IPS-NIHi7 (cell line): Measurements from ENCODE around the gene MACROH2A1.

Experiments used
- DNase-seq: peaks from one replicate; pipeline ENCODE4 v3.0.0; 2012; ENCODE audit warnings: mixed read lengths; ENCODE audit errors: extremely low spot score

The MACROH2A1 gene

GRCh38 chr5:135319458-135319857 is 79.6 kb downstream of the MACROH2A1 start:
- DNase-seq = no peak

DNA sequence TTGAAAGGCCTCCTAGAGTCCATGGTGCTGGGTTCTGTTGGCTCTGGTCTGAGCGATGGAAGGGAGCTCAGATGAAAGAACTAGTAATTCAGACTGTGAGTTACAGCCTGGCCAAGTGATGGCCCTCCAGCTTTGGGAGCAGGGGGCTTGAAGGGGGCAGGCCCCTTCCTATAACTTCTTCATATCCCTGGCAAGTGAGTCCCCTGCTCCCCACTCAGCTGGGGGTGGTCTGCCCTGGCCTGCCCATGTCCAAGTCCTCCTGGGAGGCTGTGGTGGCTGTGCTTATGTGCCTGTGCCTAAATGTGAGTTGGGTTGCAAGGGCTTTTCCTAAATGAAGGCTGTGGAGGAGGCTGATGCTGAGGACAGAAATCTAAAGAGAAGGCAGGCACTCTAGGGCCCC is 80.1 kb downstream of the MACROH2A1 start:
- no peak for DNase-seq

DNA sequence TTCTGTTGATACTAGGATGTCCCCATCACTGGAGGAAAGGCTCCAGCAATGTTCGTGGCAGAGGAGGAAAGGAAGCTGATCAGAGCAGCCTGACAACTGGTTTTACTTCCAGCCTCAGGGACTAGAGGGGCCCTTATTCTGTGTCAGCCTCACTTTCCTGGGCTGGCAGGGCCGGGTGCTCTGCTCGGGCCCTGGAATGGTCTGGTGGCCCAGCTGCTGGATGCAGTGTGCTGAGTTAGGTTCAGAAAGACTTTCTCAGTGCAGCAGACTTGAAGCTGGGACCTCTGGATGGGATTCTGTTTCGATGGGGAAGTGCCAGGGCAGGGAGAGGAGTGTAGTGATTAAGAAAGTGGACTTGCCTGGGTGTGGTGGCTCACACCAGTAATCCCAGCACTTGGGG is 81.0 kb downstream of the MACROH2A1 start:
- DNase-seq = no peak

DNA sequence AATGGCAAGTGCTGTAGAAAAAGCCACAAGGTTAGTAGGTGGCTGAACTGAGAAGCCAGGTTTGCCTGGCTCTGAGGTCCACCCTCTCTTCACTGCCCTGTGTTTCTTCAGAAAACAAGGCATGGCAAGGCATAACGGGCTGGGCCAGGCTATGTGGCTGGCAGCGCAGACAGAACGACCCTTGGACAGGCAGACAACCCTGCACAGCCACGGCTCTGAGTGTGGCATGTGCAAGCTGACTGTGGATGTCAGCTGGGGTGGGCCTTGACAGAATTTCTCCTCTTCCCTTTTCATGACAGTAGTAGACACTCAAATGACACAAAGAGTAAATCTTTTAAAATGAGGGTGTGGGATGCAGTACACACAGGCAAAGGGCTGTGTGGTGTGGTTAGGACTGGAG is 81.7 kb downstream of the MACROH2A1 start:
- DNase-seq = no peak

DNA sequence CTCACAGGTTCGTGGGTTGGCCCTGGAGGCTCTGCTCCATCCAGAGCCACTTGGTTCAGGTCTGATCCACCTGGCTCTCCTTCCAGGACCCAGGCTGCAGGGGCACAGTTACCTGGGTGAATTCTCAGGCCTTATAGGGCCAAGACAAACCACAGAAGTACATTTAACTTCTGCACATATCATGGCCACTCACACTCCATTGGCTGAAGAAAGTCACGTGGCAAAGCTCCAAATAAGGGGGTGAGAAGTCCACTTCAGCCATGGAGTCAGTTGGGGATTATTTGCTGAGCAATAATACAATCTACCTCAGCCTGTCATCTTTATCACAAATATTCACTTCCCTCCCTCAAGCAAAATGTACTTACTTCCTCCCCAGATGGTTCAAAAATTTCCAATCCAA is 83.6 kb downstream of the MACROH2A1 start:
- no peak for DNase-seq

DNA sequence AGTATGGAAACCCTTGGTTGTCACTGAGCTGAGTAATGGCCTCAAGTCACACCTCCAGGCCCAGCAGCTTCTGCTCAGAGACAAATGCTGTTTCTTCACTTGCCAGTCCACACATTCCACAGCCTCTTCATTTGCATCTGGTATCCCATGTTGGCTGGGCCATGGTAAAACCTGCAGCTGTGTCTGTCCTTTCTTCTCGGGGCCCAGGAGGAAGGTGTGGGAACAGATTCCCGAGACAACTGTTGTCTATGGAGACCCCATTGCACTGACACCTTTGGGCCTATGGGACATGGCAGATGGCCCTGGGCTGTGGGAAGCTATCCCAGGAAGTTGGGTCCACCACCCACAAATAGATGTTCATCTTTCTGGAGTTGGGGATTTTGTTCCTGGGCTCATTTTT is 85.1 kb downstream of the MACROH2A1 start:
- no peak for DNase-seq

DNA sequence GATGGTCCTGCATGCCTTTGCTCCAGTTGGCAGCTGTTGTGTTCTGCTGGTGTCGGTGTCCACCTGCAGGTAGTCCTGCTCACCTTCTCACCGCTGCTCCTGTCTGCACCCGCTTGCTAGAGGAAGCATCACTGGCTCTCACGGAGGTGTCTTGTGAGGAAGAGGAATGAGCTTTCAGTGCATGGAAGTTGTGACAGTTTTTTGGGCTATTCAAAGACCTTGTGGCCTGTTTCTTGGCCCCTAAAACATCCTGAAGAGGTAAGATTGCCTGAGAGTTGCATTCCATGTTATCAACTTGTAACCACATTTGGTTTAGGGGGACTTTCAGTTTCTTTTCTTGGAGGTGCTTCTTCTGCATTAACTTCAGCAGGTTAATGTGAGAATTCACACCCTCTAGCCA is 85.6 kb downstream of the MACROH2A1 start:
- no peak for DNase-seq

DNA sequence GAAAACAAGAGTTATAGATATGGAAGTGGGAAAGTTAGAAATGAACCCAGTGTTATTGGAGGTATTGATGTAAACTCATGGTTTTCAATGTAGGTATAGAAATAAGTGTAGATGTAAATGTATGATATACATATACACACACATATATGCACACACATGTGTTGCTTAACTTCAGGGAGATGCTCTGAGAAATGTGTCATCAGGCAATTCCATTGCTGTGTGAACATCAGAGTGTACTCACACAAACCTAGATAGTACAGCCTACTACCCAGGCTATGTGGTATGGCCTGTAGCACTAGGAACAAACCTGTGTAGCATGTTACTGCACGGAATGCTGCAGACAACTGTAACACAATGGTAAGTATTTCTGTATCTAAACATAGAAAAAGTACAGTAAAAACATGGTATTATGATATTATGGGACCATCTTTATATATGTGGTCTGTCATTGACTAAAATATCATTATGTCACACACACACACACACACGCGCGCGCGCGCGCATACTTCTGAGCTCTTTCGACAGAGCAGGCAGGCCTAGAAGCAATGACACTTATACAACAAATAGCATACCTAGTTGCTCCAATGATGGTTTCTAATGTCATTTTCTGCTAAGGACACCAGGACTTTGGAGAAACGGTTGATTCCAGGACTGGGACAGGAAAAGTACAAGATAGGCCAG is 86.6 kb downstream of the MACROH2A1 start:
- no peak for DNase-seq

DNA sequence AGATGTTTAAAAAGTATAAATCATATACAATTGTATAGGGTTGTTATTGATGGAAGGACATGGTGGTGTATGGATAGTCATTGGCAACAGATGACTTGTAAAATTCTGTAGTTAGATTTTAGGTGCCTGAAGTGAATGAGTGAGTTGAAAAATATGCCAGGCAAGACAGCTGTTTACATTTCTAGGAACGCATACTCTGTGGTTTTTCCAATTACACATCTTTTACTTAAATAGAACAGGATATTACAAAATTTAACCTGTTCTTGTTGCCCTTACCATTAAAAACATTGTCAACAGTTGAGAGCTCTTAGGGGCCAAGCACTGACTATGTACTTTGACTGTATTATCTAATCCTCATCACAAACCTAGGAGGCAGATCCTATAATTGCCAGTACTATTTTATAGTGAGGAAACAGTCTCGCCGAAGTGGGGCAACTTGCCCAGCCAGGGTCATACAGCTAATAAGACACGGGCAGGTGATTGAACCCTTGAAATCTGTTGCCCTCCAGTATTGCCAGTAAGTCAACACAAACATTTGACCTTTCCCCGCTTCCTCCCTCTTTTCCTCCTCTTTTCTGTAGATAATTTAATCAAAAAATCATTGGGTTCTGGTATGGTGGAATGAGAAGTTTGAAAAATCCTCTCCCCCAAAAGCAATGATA is 88.6 kb downstream of the MACROH2A1 start:
- DNase-seq = no peak

GRCh38 chr5:135309391-135310327 is 89.4 kb downstream of the MACROH2A1 start:
- no peak for DNase-seq

- no peak for DNase-seq
Observed at GRCh38 chr5:135308752-135309151, 90.3 kb downstream of the MACROH2A1 start.

GRCh38 chr5:135308245-135308644 is 90.8 kb downstream of the MACROH2A1 start:
- DNase-seq = no peak

DNA sequence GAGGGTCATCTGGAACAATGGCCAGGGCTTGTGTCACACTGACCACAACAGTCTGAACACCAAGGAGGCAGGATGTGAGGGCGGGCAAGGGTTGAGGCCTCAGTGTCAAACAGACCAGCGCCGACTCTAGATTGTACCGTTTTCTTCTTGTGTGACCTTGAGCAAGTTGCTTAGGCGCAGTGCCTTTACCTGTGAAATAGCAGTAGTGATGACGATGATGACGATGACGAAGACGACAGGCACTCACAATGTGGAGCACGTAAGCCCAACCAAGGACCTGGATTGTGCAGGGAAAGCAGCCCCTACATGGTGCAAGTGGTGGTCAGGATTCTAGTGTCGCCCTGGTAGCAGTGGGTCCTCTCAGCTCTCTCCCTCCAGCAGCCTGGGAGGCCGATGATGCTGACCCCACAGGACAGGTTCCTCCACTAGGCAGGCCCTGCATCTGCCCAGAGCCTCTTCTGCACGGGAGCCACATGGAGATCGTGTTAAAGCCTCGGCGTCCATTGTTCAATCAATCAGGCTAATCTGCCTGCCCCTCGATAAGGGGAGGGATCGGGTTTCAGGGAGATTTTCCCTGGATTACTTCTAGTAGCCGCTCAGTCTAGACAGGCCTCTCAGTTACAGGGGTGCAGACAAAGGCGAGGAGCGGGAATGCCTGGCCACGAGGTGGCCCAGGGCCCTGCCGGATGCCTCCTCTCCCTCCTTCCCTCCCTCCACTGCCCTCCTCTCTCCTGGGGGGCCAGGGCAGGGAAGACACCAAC is 91.7 kb downstream of the MACROH2A1 start:
- peak; percentile 59 for DNase-seq

DNA sequence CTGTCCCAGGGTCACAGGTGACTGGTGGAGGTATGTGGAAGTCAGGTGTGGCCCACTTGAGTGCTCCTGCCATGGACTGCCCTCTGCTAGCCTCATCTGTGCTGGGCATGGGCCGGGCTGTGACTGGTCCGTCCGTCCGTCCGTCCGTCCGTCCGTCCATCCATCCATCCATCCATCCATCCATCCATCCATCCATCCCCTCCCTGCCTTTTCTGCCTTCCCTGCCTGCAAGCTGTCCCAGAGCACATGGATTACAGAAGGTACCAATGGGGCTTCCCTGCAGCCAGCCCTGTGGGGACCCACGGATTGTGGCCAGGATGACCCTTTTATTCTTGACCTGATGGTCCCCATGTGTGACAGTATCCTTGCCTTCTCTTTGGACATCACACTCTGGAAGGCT is 92.5 kb downstream of the MACROH2A1 start:
- no peak for DNase-seq

- no peak for DNase-seq
Observed at GRCh38 chr5:135304352-135305221, 94.4 kb downstream of the MACROH2A1 start.

DNA sequence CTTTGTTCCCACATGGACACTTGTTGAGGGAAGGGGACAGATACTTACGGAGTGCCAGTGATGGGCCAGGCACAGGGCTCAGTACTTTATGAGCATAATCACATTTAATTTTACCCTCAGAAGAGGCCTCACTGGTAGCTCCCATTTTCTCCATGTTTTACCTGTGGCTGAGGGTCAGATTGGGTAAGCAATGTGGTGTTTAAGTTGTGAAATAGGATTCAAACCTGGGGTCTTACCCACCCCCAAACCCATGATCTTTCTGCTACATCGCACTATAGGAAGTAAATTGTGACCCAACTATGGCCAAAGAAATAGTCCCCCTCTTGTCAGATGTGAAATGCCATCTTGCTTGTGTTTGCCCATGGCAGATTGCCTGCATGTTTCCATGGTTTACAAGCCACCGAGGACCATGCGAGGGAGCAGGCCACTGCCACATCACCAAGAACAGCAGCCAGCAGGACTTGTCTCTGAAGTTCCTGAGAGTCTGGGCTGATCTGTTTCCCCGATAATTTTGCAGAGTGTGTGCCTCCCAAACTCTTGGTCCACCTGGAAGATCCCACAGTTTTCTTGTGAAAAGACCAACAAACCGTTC is 95.4 kb downstream of the MACROH2A1 start:
- no peak for DNase-seq

GRCh38 chr5:135296900-135297816 is 101.9 kb downstream of the MACROH2A1 start:
- DNase-seq = no peak

DNA sequence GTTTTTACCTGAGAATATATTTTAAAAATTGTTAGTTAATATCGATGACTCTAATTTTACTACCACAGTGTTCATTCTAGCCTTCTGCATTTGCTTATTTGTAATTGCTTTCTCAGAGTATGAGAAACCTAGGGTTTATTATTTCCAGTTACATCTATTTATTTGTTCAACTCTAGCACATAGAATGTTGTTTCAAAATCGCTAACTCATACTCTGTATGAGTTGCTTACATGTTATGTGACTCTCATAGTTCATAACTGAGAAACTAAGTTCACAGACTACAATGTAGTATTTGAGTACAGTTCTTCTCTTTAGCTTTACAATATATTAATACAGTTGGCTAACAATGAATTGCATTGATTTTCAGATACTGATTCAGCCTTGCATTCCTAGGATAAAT is 103.2 kb downstream of the MACROH2A1 start:
- no peak for DNase-seq

- DNase-seq = no peak
Observed at GRCh38 chr5:135294793-135295192, 104.2 kb downstream of the MACROH2A1 start.
